HG03039 (cell line): ENCODE data around the gene PRKD1.

Source experiments
- ATAC-seq: cut with Tn5 transposase; IDR thresholded peaks from one replicate; pipeline ENCODE4 v1.9.1; 2021; ENCODE audit warnings: mild to moderate bottlenecking, moderate library complexity; ENCODE audit not compliant: unreplicated experiment

PRKD1 gene

DNA sequence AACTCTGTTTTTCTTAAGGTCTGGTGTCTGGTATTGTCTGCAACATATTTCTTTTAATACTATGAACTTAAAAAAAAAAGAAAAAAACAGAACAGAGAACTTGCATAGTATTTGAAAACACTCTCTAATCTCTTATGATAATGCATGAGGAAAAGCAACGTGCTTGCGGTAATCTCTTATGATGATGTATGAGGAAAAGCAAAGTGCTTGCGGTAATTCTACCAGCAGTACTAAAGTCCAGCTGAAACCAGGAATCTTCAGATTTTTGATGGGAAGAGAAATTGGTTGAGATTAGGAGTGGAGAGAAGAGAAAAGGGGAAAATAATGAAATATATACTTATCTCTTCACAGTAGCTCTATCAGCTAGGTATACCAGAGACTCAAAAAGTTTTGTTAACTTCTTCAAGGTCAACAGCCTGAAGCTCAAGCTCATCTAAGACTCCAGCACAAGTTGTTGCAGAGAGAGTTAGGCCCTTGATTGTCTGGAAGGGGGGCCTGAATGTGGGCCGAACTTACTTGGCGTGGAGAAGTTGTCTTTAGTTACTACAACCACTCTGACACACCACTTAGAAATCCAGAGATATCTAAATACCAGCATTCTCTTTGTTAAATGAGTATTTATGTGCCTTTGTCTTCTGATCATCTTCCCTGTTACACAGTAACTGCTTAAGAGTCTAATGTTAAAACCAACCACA is 240.4 kb downstream of the PRKD1 start:
- no peak for ATAC-seq

DNA sequence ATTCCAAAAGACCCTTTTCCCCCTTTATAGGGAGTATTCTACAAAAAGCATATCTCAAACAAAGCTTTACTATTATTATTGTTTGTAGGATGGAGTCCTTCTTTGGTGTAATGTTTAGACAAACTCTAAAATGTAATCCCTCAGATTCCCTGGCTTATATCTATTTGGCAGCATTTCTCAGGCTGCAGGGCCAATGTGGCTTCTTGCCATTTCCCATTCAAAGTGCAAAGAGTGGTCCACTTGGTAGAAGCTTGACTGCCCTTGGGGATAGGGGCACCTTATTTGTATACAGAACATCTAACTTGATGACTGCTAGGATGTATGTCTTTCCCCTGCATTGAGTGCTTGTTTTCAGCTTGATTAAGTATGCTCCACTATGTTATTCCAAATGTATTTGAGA is 242.7 kb downstream of the PRKD1 start:
- ATAC-seq = no peak

DNA sequence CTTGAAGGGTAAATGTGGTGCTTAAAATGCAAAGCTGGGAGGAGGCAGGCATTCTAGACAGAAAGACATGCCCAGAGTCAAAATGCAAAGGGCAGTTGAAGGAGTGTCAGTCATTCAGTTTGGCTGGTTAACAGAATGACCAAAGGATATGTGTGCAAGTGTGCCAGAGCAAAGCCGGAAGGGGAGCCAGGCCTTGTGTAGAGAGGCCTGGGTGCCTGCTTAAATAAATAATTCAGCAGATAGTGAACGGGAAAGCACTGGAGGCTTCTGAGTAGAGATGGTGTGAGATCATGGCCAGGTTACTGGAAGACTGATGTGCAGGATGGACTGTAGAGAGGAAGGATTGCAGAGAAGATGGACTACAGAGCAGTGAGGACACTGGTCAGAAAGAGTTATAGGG is 244.9 kb downstream of the PRKD1 start:
- no peak for ATAC-seq

DNA sequence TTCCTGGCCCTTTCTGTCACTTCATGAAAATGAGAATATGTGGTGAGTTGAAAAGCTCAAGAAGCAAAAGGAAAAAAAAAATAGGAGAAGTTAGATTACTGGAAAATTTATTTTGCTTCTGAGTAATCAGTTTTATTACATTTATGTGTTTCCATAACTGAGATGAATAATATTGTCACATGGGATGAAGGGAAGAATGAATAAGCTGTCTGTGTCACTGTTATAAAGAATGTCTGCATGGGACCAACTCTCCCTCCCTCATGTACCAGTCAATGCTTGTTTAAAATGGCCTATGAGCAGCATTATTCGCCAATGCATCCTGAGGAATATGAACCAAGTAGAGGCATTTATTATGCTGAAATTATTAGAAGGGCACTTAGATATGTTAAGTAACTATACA is 246.3 kb downstream of the PRKD1 start:
- ATAC-seq = no peak

DNA sequence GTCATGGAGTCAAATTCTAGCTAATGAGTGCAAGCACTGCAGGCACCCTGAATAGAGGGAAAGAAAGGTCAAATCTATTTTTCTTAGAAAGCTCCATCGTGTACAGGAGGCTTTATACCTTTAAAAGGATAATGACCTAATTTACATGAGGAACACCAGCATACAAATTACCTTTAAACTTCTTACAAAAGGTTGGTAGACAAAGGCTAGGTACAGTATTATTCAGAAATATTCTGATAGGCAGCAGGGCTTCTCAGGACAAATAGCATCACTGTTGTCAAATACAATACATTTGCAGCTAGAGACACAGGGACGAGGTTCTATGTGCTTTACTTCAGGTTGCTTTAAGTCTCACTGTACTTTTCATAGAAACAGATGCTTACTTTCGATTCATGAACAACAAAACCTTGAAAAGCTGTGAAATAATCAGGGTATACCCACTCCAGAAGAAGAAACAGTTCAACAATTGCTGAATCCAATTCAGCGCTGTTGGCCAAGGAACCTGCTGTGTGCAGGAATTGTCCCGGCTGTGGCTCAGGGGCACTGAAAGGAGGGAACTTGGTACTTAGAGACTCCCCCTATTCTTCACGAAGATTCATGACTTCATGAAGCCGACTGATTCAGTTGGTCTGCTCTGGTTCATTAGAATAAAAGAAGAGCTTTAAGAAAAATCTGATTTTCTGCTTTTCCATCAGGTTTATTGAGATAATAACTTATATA is 252.9 kb downstream of the PRKD1 start:
- no peak for ATAC-seq

DNA sequence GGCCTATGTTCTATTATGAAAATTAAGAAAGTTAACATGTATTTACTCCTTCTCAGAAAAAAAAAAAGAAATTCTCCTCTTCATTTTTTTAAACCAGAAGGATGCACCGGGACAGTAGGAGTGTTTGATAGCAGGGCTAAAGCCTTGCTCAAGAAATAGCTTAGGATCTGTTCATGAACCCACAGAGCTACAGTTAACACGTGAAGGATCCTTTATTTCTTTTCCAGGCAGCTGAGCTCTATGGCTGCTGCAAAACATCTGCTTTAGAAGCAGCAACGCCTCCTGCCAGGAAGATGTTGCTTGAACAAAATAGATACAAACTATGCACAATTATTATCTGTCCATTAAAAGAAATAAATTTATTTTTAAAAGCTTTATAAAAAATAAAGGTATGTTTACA is 254.8 kb downstream of the PRKD1 start:
- ATAC-seq = no peak

DNA sequence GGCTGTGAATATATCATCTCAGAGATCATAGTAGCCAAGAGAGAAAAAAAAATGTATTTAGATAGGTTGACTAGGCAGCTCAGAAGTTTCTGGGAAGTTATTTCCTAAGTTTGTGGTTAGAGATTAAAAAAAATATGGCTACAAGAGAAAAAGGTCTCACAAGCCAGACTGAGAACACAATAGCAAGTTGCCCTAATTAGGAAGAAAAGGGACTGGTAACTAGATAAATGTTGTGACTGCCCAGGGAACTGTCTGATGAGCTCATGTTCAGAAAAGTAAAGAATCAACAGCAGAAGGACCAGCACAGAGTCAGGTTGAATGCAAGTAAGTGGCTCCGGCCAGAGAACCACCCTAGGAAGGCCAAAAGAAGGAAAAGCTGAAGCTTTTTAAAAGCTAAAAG is 256.6 kb downstream of the PRKD1 start:
- ATAC-seq = no peak

DNA sequence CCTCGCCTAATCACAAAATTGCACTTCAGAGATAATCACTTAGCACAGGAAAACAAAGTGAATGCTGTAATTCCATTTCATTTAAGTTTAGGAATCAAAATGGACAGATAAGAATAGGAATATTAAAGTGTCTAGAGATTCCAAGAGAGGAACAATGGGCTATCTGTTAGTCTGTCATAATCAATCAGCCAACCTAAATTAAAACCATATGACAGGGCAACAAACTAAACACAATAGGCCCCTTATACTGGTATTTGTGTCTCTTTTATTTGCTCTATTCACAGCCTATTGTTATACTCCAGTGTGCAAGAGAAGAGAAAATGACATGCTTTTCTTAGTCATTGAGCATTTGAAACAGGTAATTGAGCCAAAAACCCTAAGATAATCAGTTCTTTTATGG is 259.4 kb downstream of the PRKD1 start:
- ATAC-seq = no peak

DNA sequence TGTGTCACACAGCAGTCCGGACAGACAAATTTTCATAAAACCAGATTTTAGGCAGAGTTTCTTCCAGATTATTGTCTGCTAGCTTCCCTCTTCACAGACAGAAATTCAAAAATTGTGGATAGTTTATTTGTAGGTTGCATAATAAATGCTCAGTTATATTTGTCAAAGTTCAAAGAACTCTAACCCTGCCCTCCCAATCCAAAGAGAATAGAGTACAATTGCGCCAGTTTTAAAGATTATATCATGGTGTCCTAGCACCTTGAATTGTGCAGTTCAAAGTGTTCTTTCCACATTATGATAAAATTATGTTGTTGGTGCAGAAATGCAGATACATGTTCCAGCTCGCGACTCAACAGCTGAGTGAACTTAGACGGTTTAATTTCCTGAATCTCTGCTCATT is 263.1 kb downstream of the PRKD1 start:
- no peak for ATAC-seq

DNA sequence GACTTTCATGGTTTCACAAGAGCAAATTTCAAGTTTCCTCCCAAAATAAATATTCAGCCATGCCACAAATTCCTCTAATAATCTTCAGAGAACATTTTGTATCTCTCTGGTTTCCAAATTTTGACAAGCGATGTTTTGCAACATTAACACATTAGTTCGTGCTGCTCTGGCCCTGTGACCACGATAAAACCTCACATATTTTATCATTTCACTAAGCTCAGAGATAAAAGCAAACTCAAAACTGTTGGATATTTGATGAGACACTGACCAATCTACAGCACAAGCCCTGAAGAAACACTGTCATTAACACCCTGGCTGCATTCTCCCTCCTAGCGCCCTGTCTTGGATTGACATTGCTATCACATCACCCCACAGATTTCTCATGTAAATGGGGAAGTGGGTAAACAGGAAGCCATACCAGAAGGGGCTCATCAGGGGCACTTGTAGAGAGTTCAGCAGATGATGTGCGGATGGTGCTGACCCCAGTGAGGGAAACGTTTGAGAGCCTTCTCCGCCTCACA is 264.3 kb downstream of the PRKD1 start:
- ATAC-seq = no peak

DNA sequence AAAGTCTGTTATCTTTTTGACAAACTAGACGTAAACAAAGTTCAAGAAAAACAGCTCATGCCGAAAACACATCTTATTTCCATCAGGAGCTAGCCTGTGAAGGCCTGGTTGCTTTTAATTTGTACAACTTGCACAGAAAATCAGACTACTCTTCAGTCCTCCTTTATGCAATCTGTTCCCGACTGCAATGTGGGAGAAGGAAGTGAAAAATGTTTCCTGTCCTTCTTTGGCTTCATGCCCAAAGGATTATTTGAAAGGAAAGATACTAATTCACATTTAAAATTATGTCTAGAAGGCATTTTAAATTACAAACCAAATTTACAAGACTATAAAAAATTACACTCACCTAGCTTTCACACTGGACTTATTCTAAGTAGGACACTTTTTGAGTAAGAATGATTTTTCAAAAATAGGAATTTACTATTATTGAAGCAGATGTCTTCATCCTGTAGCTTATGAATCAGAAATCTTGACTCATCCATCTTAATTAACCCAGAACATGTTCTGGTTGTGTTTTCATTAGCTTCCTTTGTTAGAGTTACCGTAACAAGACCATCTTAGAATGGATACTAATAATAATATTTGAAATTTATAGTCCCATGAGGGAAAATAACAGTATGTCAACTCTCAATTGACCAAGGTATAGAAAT is 272.6 kb downstream of the PRKD1 start:
- no peak for ATAC-seq

DNA sequence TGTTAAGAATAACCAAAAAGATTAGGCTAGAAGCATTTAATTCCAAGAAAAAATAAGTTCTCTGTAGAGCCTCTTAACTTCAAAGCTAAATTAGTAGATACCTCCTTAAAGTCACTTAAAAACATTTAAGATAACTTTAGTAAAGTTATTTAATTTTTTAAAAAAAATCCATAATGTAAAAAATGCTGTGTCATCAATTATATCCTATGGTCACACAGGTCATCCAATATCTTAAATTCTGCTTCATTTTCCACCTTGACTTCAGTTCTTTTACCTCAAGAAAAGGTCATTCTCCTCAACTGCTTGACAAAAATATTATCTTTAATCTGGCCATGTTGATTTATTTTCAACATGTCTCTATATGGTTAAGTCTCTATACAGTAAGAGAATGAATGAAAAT is 274.3 kb downstream of the PRKD1 start:
- no peak for ATAC-seq

DNA sequence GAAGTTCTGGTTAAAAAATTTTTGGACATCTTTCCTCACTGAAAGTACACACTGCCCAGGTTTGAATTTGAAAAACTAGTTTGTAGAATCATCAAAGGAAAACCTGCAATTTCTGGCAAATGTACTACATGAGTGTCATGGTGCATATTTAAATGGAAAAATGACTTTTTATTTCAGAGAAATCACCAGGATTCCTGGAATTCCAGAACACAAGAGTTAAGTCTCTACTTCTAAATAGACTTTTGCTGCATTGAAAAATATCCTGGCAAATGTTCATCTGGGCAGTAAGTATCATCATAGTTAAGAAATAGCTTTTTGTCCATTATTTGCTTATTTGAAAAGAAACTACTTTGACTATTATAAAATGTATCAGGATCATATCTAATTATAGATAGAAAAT is 275.1 kb downstream of the PRKD1 start:
- ATAC-seq = no peak

DNA sequence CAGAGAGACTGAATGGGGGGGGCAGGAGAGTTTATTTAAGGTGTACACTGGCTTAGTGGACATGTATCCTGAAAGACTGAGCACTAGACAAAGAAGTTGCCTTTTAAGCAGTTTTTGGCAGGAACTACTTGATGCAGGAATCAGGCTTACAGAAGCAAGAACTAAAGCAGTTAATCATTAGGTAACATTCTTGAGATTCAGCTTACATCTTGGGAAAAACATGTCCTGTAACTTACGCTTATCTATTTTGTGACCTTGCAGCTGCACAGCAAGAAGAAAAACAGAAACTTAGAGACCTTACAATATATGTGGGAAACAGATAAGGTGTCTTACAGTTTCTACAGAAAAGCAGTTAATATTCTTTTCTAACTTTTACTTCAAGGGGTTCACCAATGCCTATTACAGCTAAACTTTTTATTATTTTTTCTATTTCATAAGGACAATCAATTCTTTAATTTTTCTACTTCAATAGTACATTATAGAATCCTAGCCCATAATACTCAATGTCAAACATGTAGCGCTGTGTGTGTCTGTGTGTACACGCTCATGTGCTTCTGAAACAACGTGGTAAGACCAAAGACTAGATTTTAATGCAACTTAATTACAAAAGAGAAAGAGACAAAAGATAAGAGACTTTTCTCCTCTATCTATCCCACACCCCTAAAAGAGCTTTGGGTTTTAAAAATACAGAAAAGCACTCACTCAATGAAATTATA is 276.9 kb downstream of the PRKD1 start:
- no peak for ATAC-seq

DNA sequence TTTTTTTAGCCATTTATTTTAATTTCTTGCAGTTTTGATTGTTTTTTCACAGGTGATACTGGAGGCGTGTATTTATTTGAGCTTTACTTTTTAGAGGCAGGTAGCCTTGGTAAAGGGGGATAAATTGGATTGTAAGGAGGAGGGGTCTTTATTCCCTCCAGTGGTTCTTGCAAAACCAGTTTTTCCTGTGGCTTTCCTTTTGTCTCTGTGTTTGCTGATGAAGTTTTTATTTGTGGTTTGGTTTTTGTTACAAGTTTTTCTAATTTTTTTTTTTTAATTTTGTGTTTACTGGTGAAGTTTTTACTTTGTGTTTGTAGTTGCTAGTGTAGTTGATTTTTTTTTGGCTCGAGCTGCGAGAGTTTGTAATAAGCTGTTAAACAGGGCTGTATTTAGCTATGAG is 278.5 kb downstream of the PRKD1 start:
- ATAC-seq = no peak

DNA sequence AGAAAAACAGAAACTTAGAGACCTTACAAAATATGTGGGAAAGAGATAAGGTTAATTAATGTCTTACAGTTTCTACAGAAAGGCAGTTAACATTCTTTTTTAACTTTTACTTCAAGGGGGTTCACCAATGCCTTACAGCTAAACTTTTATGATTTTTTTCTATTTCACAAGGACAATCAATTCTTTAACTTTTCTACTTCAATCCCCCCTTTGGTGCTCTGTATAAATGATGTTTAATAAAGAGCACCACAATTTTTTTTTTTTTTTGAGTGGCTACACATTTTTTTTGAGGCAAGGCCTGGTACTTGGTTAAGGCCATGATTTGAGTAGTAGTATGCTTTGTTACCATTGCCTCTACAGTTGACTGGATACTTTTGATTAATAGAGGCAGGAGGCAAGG is 279.6 kb downstream of the PRKD1 start:
- no peak for ATAC-seq

DNA sequence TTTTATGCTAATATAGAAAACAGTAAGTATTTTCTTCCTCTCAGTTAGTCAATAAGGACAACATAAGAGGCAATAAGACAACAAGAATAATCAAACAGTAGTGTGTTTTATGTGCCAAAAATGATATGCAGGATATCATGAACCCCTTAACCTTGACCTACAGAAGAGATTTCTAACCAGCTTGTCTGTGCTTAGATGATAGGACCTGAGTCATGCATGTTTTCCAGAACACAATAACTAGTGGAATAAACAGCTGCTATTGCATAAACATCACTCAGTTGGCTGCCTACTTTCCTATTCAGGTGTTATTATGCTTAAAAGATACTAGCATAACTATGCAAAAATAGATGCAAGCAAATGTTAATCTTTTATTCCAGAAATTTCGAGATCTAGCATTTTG is 282.5 kb downstream of the PRKD1 start:
- no peak for ATAC-seq

DNA sequence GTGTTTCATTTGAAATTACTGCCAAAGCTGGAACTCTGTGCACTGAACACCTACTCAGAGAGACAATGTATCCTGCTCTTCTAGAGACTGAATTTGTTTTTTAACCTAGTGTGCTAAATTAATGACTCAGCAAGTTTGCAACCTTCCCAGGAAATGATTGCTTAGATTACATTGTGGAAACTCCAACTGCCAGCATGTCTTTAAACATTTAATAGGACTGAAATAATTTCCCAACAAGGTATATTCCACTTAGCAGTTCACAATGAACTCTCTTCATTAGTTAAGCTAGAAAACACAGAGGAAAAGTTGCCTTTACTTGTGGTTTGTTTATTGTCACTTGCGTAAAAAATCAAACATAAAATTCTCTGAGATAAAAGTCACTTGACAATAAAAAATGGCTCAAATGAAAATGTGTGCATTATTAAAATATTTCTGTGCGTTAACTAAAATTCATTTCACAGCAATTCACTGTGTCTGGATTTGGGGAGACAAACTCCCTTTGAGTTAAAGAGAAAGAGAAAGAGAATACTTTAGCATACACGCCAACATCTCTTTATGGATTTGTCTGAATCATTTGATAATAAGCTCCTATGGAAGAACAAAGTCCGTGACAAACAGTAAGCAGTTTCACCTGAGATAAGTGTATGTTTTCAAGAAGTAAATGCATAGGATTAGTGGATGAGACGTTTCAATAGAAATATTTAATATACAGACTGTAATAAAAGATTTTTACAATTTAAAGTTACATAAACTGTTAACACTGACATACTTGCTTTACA is 284.0 kb downstream of the PRKD1 start:
- no peak for ATAC-seq

DNA sequence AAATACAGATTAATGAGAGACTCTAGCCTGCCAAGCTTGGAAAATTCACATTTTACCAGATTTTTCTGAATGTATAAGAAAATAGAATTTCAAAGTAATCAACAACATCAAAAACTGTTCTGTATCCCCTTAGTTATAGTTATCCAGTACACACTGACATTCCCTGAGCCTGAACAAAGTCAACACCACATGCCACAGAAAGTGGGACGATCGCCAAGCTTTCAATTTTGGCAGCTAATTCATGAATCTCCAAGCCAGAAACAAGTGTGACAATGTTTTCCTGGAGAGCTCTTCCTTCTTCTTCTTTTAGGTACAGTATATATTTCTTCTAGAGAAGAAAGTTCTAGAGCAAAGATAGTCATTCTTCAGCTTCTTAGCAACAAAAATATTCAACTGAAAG is 290.2 kb downstream of the PRKD1 start:
- ATAC-seq = no peak

DNA sequence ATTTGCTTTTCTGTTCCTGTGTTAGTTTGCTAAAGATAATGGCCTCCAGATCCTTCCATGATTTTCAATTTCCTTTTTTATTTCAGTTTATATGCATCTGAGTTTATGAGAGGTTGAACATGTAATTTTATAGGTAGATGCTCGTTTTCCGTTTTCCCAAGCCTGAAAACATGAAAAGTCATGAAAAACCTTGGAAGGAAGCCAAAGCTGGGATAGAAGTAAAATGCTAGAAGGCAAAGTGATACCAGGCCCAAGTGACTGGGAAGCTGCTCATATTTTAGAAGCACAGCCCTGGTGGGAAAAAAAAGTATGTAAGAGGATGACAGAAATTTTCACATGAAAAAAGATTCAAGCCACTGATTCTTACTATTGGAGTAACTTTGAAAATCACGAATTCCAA is 290.8 kb downstream of the PRKD1 start:
- no peak for ATAC-seq
